Right lobe of liver (tissue), 6 donors: ENCODE results near the gene NFKB1. TPM values are rescaled to one million over a fixed set of nuclear protein-coding genes. Genes with fewer than 3 reads are reported as not detected.
A peak's percentile ranks its signal among the peaks of the same experiment; 100 is the strongest.

Source experiments
- ATAC-seq, 4 donors: fragments of 200-7000 bp; cut with Tn5 transposase; one replicate each; pipeline ENCODE4 v1.9.1; 2020; ENCODE audit warnings: mild to moderate bottlenecking in 4 of 4, moderate library complexity in 4 of 4
- DNase-seq, 3 donors: peaks; one replicate each; pipeline ENCODE4 v3.0.0-alpha.2; 2020
- H3K27ac ChIP-seq, 3 donors: fragments of 200-600 bp; one replicate each; pipeline ENCODE4 v1.8.0; 2022
- H3K27me3 ChIP-seq, 2 donors: fragments of 200-600 bp; one replicate each; pipeline ENCODE4 v1.8.0; 2022
- H3K36me3 ChIP-seq, 4 donors: fragments of 200-600 bp; sonication (generic) in 1 of 4; one replicate each; pipeline versions ENCODE4 v1.5.1 to v1.8.0; 2017 to 2022; ENCODE audit warnings: control low read depth in 1 of 4
- H3K4me1 ChIP-seq, 4 donors: fragments of 200-600 bp; sonication (generic) in 1 of 4; one replicate each; pipeline versions ENCODE4 v1.5.1 to v1.8.0; 2017 to 2022; ENCODE audit warnings: control low read depth in 1 of 4
- H3K4me3 ChIP-seq, 3 donors: fragments of 200-600 bp; one replicate each; pipeline ENCODE4 v1.8.0; 2022
- H3K9me3 ChIP-seq, 4 donors: fragments of 200-600 bp; sonication (generic) in 1 of 4; one replicate each; pipeline versions ENCODE4 v1.5.1 to v1.8.0; 2017 to 2022; ENCODE audit warnings: control low read depth in 1 of 4
- CTCF ChIP-seq, 4 donors: fragments of 200-600 bp in 3 of 4; fragments of 450-650 bp in 1 of 4; IDR thresholded peaks; one replicate each; pipeline versions ENCODE4 v1.5.1 to v1.8.0; 2016 to 2022; ENCODE audit warnings: antibody characterized with exemption in 4 of 4, mild to moderate bottlenecking in 2 of 4
- POLR2A ChIP-seq: fragments of 450-650 bp; IDR thresholded peaks from one replicate; pipeline ENCODE4 v1.6.1; 2017; ENCODE audit warnings: antibody characterized with exemption, mild to moderate bottlenecking
- WGBS: methylation state at CpG from one replicate; pipeline ENCODE4 v1.1.6; 2018; ENCODE audit warnings: low coverage, low lambda C conversion rate; ENCODE audit not compliant: insufficient coverage; ENCODE audit errors: missing lambda C conversion rate; 5-methylcytosine and 5-hydroxymethylcytosine counted together
- intact Hi-C, 2 donors: fragments of 100-400 bp; cut with DNase I; formaldehyde crosslinking; loops; one replicate each; pipeline versions ENCODE4 v1.11.2 to v1.14.1; 2022
- total RNA-seq, 6 experiments: library from RNA; depleted of rRNA in 2 of 6; stranded (reverse); fragments of >200 nt in 2 of 6; fragmentation: NEBNext Ultra II Directional in 3 of 6; extraction: Animal tissue kit (Norgen Biotek cat#: 25700) in 3 of 6; gene quantifications; one replicate each; pipeline versions ENCODE4 v1.1.0 to v1.2.4, GENCODE V29; 2016 to 2023
- donor health status: DM: no; HTN: yes; CAD: no.
- donor health status: DM: no; HTN: no; CAD: no.
- donor health status: DM: no; HTN: no; CAD: no.
- donor health status: DM: no; HTN: yes; CAD: no.
- donor health status: DM: no; HTN: yes; CAD: no.

NFKB1 gene
- total RNA-seq, 6 experiments from 2014 or later: 13.8 to 48.6 (median 17.5) TPM

- Histone ChIP-seq H3K27ac (no peak overlapping the region), H3K4me3 (no peak overlapping the region), H3K27me3 (no peaks in the 10 kb centered on the region), H3K4me1 (peaks cover 0 to 9% (median 0%) of the 10 kb centered on the region in 4 donors), H3K36me3 (peaks cover 0 to 21% (median 3%) of the 10 kb centered on the region in 4 donors), H3K9me3 (no peaks in the 10 kb centered on the region)
- no peak for DNase-seq
- intact Hi-C loops: no loop called here
- 66% methylated on average over 6 of the region's 6 CpGs for WGBS
- peak in 2 of 4 donors; percentile 24 to 47 for ATAC-seq
- TF ChIP-seq CTCF (IDR thresholded peaks at IDR 0.05) (no peak), POLR2A (no peak)
Measured at GRCh38 chr4:102575369-102576129, 74.4 kb downstream of the NFKB1 start.

- WGBS: 94% methylated on average over 3 of the region's 3 CpGs
- H3K36me3 ChIP-seq: peaks cover 0 to 35% (median 17%) of the 10 kb centered on the region in 4 donors
Measured at GRCh38 chr4:102578270-102578669, 77.1 kb downstream of the NFKB1 start.

GRCh38 chr4:102578819-102579218, 77.7 kb downstream of the NFKB1 start:
- no peak for DNase-seq
- Histone ChIP-seq H3K4me1 (peaks cover 0 to 10% (median 0%) of the 10 kb centered on the region in 4 donors), H3K9me3 (no peaks in the 10 kb centered on the region), H3K27ac (no peak overlapping the region), H3K36me3 (peaks cover 0 to 41% (median 21%) of the 10 kb centered on the region in 4 donors), H3K4me3 (no peak overlapping the region), H3K27me3 (no peaks in the 10 kb centered on the region)
- TF ChIP-seq POLR2A: no peak
- no peak for TF ChIP-seq CTCF (IDR thresholded peaks at IDR 0.05)
- peak in 1 of 4 donors; percentile 23 for ATAC-seq
- WGBS: 80% methylated on average over 8 of the region's 8 CpGs
- intact Hi-C loops: no loop called here

More at GRCh38 chr4:102578270-102578669, 77.1 kb downstream of the NFKB1 start:
- H3K9me3 ChIP-seq: no peaks in the 10 kb centered on the region
- no peak for DNase-seq
- no peak for ATAC-seq
- H3K27me3 ChIP-seq: no peaks in the 10 kb centered on the region
- TF ChIP-seq CTCF (IDR thresholded peaks at IDR 0.05) (no peak), POLR2A (no peak)
- H3K27ac ChIP-seq: no peak overlapping the region
- intact Hi-C loops: no loop called here
- no peak overlapping the region for H3K4me3 ChIP-seq
- H3K4me1 ChIP-seq: peaks cover 0 to 10% (median 0%) of the 10 kb centered on the region in 4 donors

- ATAC-seq (no peak), DNase-seq (no peak)
- TF ChIP-seq CTCF (IDR thresholded peaks at IDR 0.05): no peak
- no peak for TF ChIP-seq POLR2A
- no peak overlapping the region for H3K27ac ChIP-seq
- H3K9me3 ChIP-seq: no peaks in the 10 kb centered on the region
- intact Hi-C loops: no loop called here
- peaks cover 0 to 10% (median 0%) of the 10 kb centered on the region in 4 donors for H3K4me1 ChIP-seq
- no peak overlapping the region for H3K4me3 ChIP-seq
- WGBS: 62% methylated on average over 2 of the region's 2 CpGs
- no peaks in the 10 kb centered on the region for H3K27me3 ChIP-seq
- peaks cover 0 to 52% (median 21%) of the 10 kb centered on the region in 4 donors for H3K36me3 ChIP-seq
Measured at GRCh38 chr4:102579794-102580462, 78.8 kb downstream of the NFKB1 start.
